IPS-18c (cell line): ENCODE results near the gene IGSF8.

ENCODE experiments used
- H3K4me3 ChIP-seq: 2 replicates; pipeline ENCODE4 v1.7.0; 2013; ENCODE audit warnings: low read depth, mild to moderate bottlenecking, low read length, moderate library complexity; ENCODE audit not compliant: insufficient read depth
- H3K9me3 ChIP-seq: one replicate; pipeline ENCODE4 v1.6.1; 2013; ENCODE audit warnings: mild to moderate bottlenecking, low read length, moderate library complexity; ENCODE audit not compliant: control insufficient read depth, insufficient read depth

IGSF8 gene

GRCh38 chr1:160096274-160097116 lies 1.9 kb downstream of the IGSF8 start:
- Histone ChIP-seq H3K4me3 (peak overlapping the region; percentile 71), H3K9me3 (no peaks in the 10 kb centered on the region)

- Histone ChIP-seq H3K4me3 (peak overlapping the region; percentile 30), H3K9me3 (no peaks in the 10 kb centered on the region)
Measured at GRCh38 chr1:160095382-160096105, 2.9 kb downstream of the IGSF8 start.

GRCh38 chr1:160094806-160095205 lies 3.6 kb downstream of the IGSF8 start:
- Histone ChIP-seq H3K4me3 (no peak overlapping the region; the same call in 1 of the 2 replicates), H3K9me3 (no peaks in the 10 kb centered on the region)

- no peaks in the 10 kb centered on the region for H3K9me3 ChIP-seq
- H3K4me3 ChIP-seq = no peak overlapping the region
Measured at GRCh38 chr1:160094291-160094625, 4.2 kb downstream of the IGSF8 start.

GRCh38 chr1:160093624-160094290 lies 4.7 kb downstream of the IGSF8 start:
- Histone ChIP-seq H3K4me3 (no peak overlapping the region), H3K9me3 (no peaks in the 10 kb centered on the region)

GRCh38 chr1:160093069-160093395 lies 5.4 kb downstream of the IGSF8 start:
- no peaks in the 10 kb centered on the region for H3K9me3 ChIP-seq
- H3K4me3 ChIP-seq = no peak overlapping the region

- H3K9me3 ChIP-seq = no peaks in the 10 kb centered on the region
Measured at GRCh38 chr1:160092366-160093068, 5.9 kb downstream of the IGSF8 start.

GRCh38 chr1:160091666-160092223 lies 6.7 kb downstream of the IGSF8 start:
- Histone ChIP-seq H3K9me3 (no peaks in the 10 kb centered on the region), H3K4me3 (no peak overlapping the region)

More at GRCh38 chr1:160092366-160093068, 5.9 kb downstream of the IGSF8 start:
- H3K4me3 ChIP-seq = no peak overlapping the region

GRCh38 chr1:160090760-160091159 lies 7.7 kb downstream of the IGSF8 start:
- Histone ChIP-seq H3K4me3 (no peak overlapping the region), H3K9me3 (no peaks in the 10 kb centered on the region)

GRCh38 chr1:160089883-160090282 lies 8.5 kb downstream of the IGSF8 start:
- no peak overlapping the region for H3K4me3 ChIP-seq
- no peaks in the 10 kb centered on the region for H3K9me3 ChIP-seq

- Histone ChIP-seq H3K4me3 (no peak overlapping the region), H3K9me3 (no peaks in the 10 kb centered on the region)
Measured at GRCh38 chr1:160087118-160087662, 11.2 kb downstream of the IGSF8 start.

GRCh38 chr1:160086456-160086892 lies 11.9 kb downstream of the IGSF8 start:
- no peaks in the 10 kb centered on the region for H3K9me3 ChIP-seq
- H3K4me3 ChIP-seq = no peak overlapping the region

- Histone ChIP-seq H3K4me3 (no peak overlapping the region), H3K9me3 (no peaks in the 10 kb centered on the region)
Measured at GRCh38 chr1:160085686-160086455, 12.5 kb downstream of the IGSF8 start.

- H3K9me3 ChIP-seq = no peaks in the 10 kb centered on the region
- no peak overlapping the region for H3K4me3 ChIP-seq
Measured at GRCh38 chr1:160084771-160085321, 13.6 kb downstream of the IGSF8 start.

GRCh38 chr1:160083968-160084770 lies 14.2 kb downstream of the IGSF8 start:
- Histone ChIP-seq H3K4me3 (peak overlapping the region; percentile 44), H3K9me3 (no peaks in the 10 kb centered on the region)
